G401 (cell line): ENCODE data around the gene CSMD2. TPM values are rescaled to one million over a fixed set of nuclear protein-coding genes. Genes with fewer than 3 reads are reported as not detected.

Experiments used
- DNase-seq: peaks from one replicate; pipeline ENCODE4 v3.0.0-alpha.2; 2015; ENCODE audit warnings: low spot score
- in situ Hi-C: cut with HindIII; loops from 2 replicates; pipeline ENCODE4 v1.10.0; 2016; ENCODE audit warnings: low sequenced_read_pairs, mixed read lengths
- total RNA-seq: library from RNA; depleted of rRNA; stranded (reverse); fragments of >200 nt; shearing (Covaris generic); gene quantifications from 2 replicates; pipeline ENCODE4 v1.2.3, GENCODE V29; 2014

The CSMD2 gene
- total RNA-seq, 1 experiment from 2014 or later = not detected

DNA sequence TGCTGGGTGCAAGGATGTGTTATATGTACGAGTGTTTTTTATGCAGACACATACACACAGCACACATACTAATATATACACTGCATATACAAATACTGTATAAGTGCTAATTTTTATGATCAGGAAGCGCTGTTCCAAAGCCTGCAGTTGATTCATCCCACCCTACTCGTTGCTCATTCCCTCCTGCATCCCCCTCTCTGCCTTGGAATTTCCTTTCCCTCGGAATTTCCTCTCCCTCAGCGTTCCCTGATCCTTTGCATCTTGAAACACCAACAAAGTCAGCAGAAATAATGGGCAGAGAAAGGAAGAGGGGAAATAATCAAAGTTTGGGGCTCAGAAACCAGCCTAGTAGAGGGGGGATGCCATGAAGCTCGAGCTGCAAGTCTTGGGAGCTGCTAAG lies 98.9 kb downstream of the CSMD2 start:
- in situ Hi-C loops = no loop called here
- DNase-seq = no peak

GRCh38 chr1:34065498-34065897 lies 99.5 kb downstream of the CSMD2 start:
- in situ Hi-C loops = no loop called here

DNA sequence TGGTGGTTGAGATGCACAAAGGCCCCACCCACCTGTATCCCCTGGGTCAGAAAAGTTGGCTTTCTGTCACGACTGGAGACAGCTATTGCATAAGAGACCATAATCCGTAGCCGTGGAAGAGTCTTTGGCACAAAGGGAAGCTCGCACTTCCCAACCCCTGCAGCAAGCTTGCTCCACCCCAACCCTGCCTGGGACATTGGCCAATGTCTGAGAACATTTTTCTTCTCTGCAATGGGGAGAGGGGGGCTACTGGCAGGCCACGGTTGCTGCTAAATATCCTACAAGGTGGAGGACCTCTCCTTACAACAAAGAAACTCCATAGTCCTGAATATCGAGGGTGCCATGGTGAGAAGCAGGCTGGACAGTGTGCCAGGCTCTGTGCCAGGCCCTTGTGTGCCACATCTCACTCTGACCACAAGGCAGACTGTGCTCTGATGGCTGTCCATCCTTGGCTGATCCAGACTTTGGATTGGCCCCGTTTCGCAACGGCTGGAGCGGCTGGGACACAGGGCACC lies 104.1 kb downstream of the CSMD2 start:
- DNase-seq = no peak
- in situ Hi-C loops = no loop called here

More at GRCh38 chr1:34065498-34065897, 99.5 kb downstream of the CSMD2 start:
- DNase-seq = no peak

GRCh38 chr1:34060187-34060730 lies 104.8 kb downstream of the CSMD2 start:
- no peak for DNase-seq
- in situ Hi-C loops = no loop called here

GRCh38 chr1:34057347-34058130 lies 107.5 kb downstream of the CSMD2 start:
- no peak for DNase-seq
- in situ Hi-C loops = no loop called here

DNA sequence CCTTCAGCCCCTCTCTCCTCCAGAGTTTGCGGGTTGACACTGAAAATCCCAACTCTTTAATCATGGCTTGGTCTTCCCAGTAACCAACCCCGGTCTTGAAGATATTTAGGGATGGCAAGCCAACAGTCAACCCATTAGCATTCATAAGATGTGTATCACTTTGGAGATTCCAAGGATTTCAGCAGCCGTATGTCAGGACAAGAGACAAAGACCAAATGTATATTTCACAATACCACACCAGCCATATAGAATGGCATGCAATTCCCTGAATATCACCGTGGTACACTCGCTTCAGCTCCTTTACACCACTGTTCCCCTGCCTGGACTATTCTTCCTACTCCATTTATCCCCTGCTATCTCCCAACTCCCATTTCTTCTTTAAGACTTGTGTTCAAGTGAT lies 109.2 kb downstream of the CSMD2 start:
- in situ Hi-C loops = no loop called here
- DNase-seq = no peak

DNA sequence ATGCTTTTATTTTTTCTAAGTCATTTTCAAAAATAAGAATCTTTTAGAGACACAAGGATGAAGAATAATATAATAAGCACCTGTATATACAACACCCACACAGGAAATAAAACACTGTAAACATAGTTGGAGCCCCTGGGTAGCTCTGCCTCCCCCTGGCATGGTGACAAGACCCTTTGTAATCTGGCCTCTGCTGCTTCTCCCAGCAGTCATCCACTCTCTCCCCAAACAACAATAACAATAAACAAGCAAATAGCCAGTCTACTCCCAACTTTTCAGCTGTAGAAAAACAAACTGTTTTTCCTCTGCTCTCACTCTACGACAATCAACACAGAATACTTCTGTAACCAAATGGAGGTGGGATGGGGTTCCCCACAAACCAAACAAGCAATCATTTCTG lies 110.1 kb downstream of the CSMD2 start:
- in situ Hi-C loops = no loop called here
- no peak for DNase-seq

DNA sequence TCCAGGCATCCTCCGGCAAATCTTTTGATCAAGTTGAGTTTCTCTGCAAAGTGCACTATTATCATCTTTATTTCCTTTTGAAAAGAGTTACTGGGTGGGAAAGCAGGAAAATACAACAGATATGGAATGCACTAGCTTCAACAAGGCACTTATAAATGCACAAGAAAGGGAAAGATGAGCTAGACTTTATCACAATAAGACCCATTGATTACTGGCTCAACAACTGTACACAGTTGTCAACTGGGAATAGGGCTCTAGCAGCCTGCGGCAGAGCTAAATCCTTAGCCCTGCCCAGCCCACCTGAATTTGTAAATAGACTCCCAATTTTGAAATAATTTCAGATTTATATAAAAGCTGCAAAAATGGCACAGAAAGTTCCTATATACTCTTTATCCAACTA lies 111.4 kb downstream of the CSMD2 start:
- in situ Hi-C loops = no loop called here
- no peak for DNase-seq

- in situ Hi-C loops = no loop called here
- DNase-seq = no peak
Observed at GRCh38 chr1:34052565-34052964, 112.5 kb downstream of the CSMD2 start.

- in situ Hi-C loops = no loop called here
- DNase-seq = no peak
Observed at GRCh38 chr1:34050709-34051485, 114.1 kb downstream of the CSMD2 start.

DNA sequence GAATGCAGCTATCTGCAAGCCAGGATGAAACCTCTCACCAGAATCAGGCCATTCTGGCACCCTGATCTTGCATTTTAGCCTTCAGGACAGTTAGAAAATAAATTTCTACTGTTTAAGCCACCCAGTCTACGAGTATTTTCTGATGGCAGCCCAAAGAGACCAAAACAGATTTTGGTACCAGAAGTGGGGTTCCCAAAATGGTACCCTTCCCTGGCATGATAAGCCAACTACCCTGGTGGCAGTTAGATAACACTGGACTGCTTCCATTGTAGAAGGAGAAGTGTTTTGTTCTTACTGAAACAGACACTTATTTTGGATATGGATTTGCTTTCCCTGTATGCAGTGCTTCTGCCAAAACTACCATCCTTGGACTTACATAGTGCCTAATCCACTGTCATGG lies 115.0 kb downstream of the CSMD2 start:
- DNase-seq = no peak
- in situ Hi-C loops = no loop called here

- no peak for DNase-seq
- in situ Hi-C loops = no loop called here
Observed at GRCh38 chr1:34049477-34049876, 115.6 kb downstream of the CSMD2 start.

GRCh38 chr1:34037856-34038255 lies 127.2 kb downstream of the CSMD2 start:
- no peak for DNase-seq
- in situ Hi-C loops = no loop called here

DNA sequence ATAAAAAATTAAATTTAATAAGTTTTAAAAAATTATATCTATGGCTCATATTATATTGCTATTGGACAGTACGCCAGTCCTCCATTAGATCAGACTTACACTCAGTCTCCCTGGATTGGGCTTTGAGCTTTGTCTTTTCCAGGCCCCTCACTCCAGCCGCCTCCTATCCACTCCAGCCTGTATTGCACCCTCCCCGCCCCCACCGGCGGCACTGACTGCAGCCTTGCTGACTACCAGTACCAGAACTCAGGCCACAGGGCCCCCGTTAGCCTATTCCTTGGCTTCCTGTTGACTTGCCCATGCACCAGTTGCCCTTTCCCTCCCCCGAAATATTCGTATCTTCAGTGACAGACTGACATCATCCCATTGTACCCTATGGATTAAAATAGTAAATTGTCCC lies 127.9 kb downstream of the CSMD2 start:
- no peak for DNase-seq
- in situ Hi-C loops = no loop called here

DNA sequence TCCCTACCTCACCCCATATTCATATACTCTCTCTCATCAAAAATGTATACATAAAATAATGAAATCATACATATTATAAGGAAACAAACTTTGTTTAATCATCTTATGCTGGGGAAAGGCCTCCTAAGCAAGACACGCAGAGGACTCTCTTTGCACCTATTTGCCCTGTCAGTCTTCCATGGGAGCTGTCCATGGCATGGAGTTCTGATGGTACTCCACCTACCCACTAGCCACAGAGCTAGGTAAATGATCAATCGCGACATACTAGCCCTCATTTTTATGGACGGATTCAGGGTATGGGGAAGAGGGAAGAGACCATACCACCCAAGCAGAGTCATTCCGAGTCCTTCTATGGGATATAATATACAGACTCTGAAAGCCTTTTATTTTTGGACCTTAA lies 131.0 kb downstream of the CSMD2 start:
- in situ Hi-C loops = no loop called here
- DNase-seq = no peak

DNA sequence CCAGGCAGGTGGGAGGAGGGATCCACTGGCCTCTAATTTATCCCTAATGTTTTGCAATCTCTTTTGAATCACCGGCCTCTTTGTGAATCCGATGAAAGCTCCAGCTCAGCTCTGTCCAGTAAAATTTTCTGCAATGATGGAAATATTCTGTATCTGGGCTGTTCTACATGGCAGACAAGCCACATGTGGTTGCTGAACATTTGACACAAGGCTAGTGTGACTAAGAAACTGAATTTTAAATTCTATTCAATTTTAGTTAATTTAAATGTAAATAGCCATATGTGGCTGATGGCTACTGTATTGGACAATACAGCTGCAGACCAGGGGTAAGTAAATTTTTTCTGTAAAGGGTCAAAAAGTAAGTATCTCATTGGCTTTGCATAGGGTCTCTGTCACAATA lies 135.1 kb downstream of the CSMD2 start:
- DNase-seq = no peak
- in situ Hi-C loops = no loop called here

GRCh38 chr1:34029515-34029914 lies 135.5 kb downstream of the CSMD2 start:
- no peak for DNase-seq
- in situ Hi-C loops = no loop called here

GRCh38 chr1:34028381-34029055 lies 136.5 kb downstream of the CSMD2 start:
- DNase-seq = no peak
- in situ Hi-C loops = no loop called here

GRCh38 chr1:34025675-34026074 lies 139.4 kb downstream of the CSMD2 start:
- in situ Hi-C loops = no loop called here
- DNase-seq = no peak

DNA sequence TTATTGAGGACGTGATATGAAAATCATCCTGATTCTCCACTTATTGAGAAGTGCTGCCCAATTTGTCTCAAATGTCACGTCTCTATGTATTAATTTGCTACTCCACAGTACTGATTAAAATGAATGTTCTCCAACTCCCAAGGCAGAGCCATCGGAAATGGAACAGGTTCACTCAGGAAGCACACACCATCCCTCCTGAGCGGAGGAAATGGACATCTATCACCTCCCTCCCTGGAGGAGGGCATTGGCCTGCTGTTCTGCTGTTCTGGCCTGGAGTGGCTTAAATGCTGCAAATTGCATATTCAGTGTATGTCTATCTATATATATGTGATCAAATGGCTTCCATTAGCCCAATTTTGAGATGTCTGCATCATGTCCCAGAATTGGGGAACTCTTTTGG lies 140.5 kb downstream of the CSMD2 start:
- in situ Hi-C loops = no loop called here
- no peak for DNase-seq
